Trophoblast cell (in vitro differentiated cells and primary cell): ENCODE data around the gene SMURF2.

Experiments used
- DNase-seq, 2 donors: peaks; one replicate each; pipeline ENCODE4 v3.0.0-alpha.2; 2016
- H2AFZ ChIP-seq: 2 replicates; pipeline ENCODE4 v1.6.1; 2013; ENCODE audit warnings: low read length, moderate library complexity, mild to moderate bottlenecking; ENCODE audit not compliant: insufficient read depth, poor library complexity
- H2AK5ac ChIP-seq: 2 replicates; pipeline ENCODE4 v1.6.1; 2013; ENCODE audit warnings: mild to moderate bottlenecking, low read length
- H2BK120ac ChIP-seq: 2 replicates; pipeline ENCODE4 v1.6.1; 2013; ENCODE audit warnings: low read length, mild to moderate bottlenecking, moderate library complexity; ENCODE audit not compliant: insufficient read depth, poor library complexity
- H2BK12ac ChIP-seq: 2 replicates; pipeline ENCODE4 v1.6.1; 2013; ENCODE audit warnings: mild to moderate bottlenecking, low read length, moderate library complexity
- H2BK5ac ChIP-seq: 2 replicates; pipeline ENCODE4 v1.6.1; 2013; ENCODE audit warnings: low read length, low read depth, moderate library complexity, mild to moderate bottlenecking; ENCODE audit not compliant: poor library complexity
- H3K14ac ChIP-seq: 2 replicates; pipeline ENCODE4 v1.6.1; 2013; ENCODE audit warnings: mild to moderate bottlenecking, low read length
- H3K18ac ChIP-seq: 2 replicates; pipeline ENCODE4 v1.6.1; 2013; ENCODE audit warnings: mild to moderate bottlenecking, low read length
- H3K23ac ChIP-seq: 2 replicates; pipeline ENCODE4 v1.6.1; 2013; ENCODE audit warnings: low read length
- H3K27ac ChIP-seq: 2 replicates; pipeline ENCODE4 v1.5.1; 2013; ENCODE audit warnings: low read depth, mild to moderate bottlenecking, inconsistent platforms, low read length, moderate library complexity
- H3K27me3 ChIP-seq: 2 replicates; pipeline ENCODE4 v1.6.1; 2013; ENCODE audit warnings: inconsistent platforms, mild to moderate bottlenecking, low read length, moderate library complexity; ENCODE audit not compliant: insufficient read depth
- H3K36me3 ChIP-seq, 2 experiments: 1 replicate in 1 of 2; 2 replicates in 1 of 2; pipeline ENCODE4 v1.6.1; 2013; ENCODE audit warnings: low read length in 2 of 2, mild to moderate bottlenecking in 2 of 2, moderate library complexity in 1 of 2; ENCODE audit not compliant: insufficient read depth in 2 of 2, control insufficient read depth in 1 of 2
- H3K4ac ChIP-seq: 2 replicates; pipeline ENCODE4 v1.6.1; 2013; ENCODE audit warnings: low read depth, mild to moderate bottlenecking, low read length, moderate library complexity
- H3K4me1 ChIP-seq, 2 experiments: 1 replicate in 1 of 2; 2 replicates in 1 of 2; pipeline ENCODE4 v1.6.1; 2013; ENCODE audit warnings: low read length in 2 of 2, mild to moderate bottlenecking in 2 of 2, moderate library complexity in 1 of 2; ENCODE audit not compliant: insufficient read depth in 2 of 2, control insufficient read depth in 1 of 2
- H3K4me2 ChIP-seq: 2 replicates; pipeline ENCODE4 v1.6.1; 2013; ENCODE audit warnings: inconsistent platforms, mild to moderate bottlenecking, low read length, moderate library complexity
- H3K4me3 ChIP-seq: 2 replicates; pipeline ENCODE4 v1.5.1; 2013; ENCODE audit warnings: mild to moderate bottlenecking, low read depth, low read length, inconsistent platforms
- H3K79me1 ChIP-seq: one replicate; pipeline ENCODE4 v1.6.1; 2013; ENCODE audit warnings: low read length
- H3K79me2 ChIP-seq: 2 replicates; pipeline ENCODE4 v1.6.1; 2013; ENCODE audit warnings: low read length, mild to moderate bottlenecking; ENCODE audit not compliant: control insufficient read depth, insufficient read depth, poor library complexity
- H3K9ac ChIP-seq: 2 replicates; pipeline ENCODE4 v1.6.1; 2013; ENCODE audit warnings: mild to moderate bottlenecking, low read length
- H3K9me3 ChIP-seq: 2 replicates; pipeline ENCODE4 v1.6.1; 2013; ENCODE audit warnings: low read depth, mild to moderate bottlenecking, control low read depth, inconsistent platforms, low read length; ENCODE audit not compliant: insufficient read depth
- H4K12ac ChIP-seq: 2 replicates; pipeline ENCODE4 v1.6.1; 2013; ENCODE audit warnings: low read depth, mild to moderate bottlenecking, low read length, moderate library complexity
- H4K8ac ChIP-seq: 2 replicates; pipeline ENCODE4 v1.6.1; 2013; ENCODE audit warnings: low read depth, mild to moderate bottlenecking, low read length, moderate library complexity
- H4K91ac ChIP-seq: one replicate; pipeline ENCODE4 v1.6.1; 2013; ENCODE audit warnings: low read depth, mild to moderate bottlenecking, low read length, moderate library complexity
- WGBS: extraction: QIAGEN DNeasy Blood & Tissue Kit; methylation state at CpG from one replicate; pipeline ENCODE4 v1.1.7; 2013; ENCODE audit warnings: missing lambda C conversion rate; ENCODE audit not compliant: insufficient read length, insufficient coverage; ENCODE audit errors: extremely low coverage; 5-methylcytosine and 5-hydroxymethylcytosine counted together

The SMURF2 gene

GRCh38 chr17:64689106-64689505 lies 27.0 kb upstream of the SMURF2 start:
- Histone ChIP-seq H3K4me3 (no peak overlapping the region), H3K79me1 (peaks cover 2% of the 10 kb centered on the region), H3K27me3 (no peaks in the 10 kb centered on the region), H3K4me1 (no peaks in the 10 kb centered on the region), H4K12ac (no peak overlapping the region), H2AFZ (no peak overlapping the region), H3K4ac (no peak overlapping the region), H3K4me2 (no peak overlapping the region), H2BK5ac (no peak overlapping the region), H2BK12ac (peak overlapping the region; percentile 43), H3K9ac (no peak overlapping the region), H3K18ac (no peak overlapping the region), H3K14ac (no peak overlapping the region), H3K23ac (no peak overlapping the region), H2AK5ac (no peak overlapping the region), H3K27ac (no peak overlapping the region), H4K8ac (no peak overlapping the region), H4K91ac (no peak overlapping the region), H3K9me3 (no peaks in the 10 kb centered on the region), H2BK120ac (no peak overlapping the region), H3K36me3 (no peaks in the 10 kb centered on the region), H3K79me2 (no peaks in the 10 kb centered on the region)
- no CpG with 5 or more reads among the region's 4 CpGs for WGBS
- no peak for DNase-seq

- no CpG with 5 or more reads among the region's 5 CpGs for WGBS
- H4K91ac ChIP-seq: no peak overlapping the region
Observed at GRCh38 chr17:64688481-64688880, 26.4 kb upstream of the SMURF2 start.

DNA sequence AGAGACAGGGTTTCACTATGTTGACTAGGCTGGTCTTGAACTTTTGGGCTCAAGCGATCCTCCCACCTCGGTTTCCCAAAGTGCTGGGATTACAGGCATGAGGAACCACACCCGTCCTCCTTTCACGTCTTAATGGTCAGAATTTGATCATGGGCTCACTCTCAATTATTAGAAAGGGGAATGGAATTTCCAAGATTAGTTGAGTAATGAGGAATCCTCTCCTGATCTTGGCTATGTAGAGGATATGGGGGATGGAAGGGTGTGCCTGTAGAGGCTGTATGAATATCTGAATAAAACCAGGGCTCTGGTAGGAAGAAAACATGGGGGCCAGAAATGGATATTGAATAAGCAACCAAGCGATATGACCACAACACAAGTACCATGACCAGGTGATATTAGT lies 25.9 kb upstream of the SMURF2 start:
- Histone ChIP-seq H3K18ac (no peak overlapping the region), H3K79me1 (peaks cover 2% of the 10 kb centered on the region), H4K8ac (no peak overlapping the region), H4K12ac (no peak overlapping the region), H3K9me3 (no peaks in the 10 kb centered on the region), H3K14ac (no peak overlapping the region), H3K27ac (no peak overlapping the region), H3K4me2 (no peak overlapping the region), H3K79me2 (no peaks in the 10 kb centered on the region), H2BK12ac (no peak overlapping the region), H2BK120ac (no peak overlapping the region), H3K4me3 (no peak overlapping the region), H3K9ac (no peak overlapping the region), H2BK5ac (no peak overlapping the region), H3K36me3 (no peaks in the 10 kb centered on the region), H4K91ac (no peak overlapping the region), H3K4me1 (no peaks in the 10 kb centered on the region), H3K27me3 (no peaks in the 10 kb centered on the region), H2AK5ac (no peak overlapping the region), H3K4ac (no peak overlapping the region), H3K23ac (no peak overlapping the region), H2AFZ (no peak overlapping the region)
- no CpG with 5 or more reads among the region's 5 CpGs for WGBS
- no peak for DNase-seq

More at GRCh38 chr17:64688481-64688880, 26.4 kb upstream of the SMURF2 start:
- Histone ChIP-seq H3K4me3 (no peak overlapping the region), H3K79me2 (no peaks in the 10 kb centered on the region), H3K9me3 (no peaks in the 10 kb centered on the region), H3K4me2 (no peak overlapping the region), H3K9ac (no peak overlapping the region), H2AK5ac (no peak overlapping the region), H4K12ac (no peak overlapping the region), H4K8ac (no peak overlapping the region), H2BK5ac (no peak overlapping the region), H3K36me3 (no peaks in the 10 kb centered on the region), H3K4ac (no peak overlapping the region), H2BK120ac (no peak overlapping the region), H2BK12ac (no peak overlapping the region), H3K18ac (no peak overlapping the region), H3K23ac (no peak overlapping the region), H3K79me1 (peaks cover 2% of the 10 kb centered on the region), H3K27ac (no peak overlapping the region), H3K14ac (no peak overlapping the region), H3K4me1 (no peaks in the 10 kb centered on the region), H2AFZ (no peak overlapping the region), H3K27me3 (no peaks in the 10 kb centered on the region)
- DNase-seq: no peak

- WGBS: no CpG with 5 or more reads among the region's 4 CpGs
- H2BK5ac ChIP-seq: no peak overlapping the region
- H3K79me1 ChIP-seq: peaks cover 2% of the 10 kb centered on the region
- no peaks in the 10 kb centered on the region for H3K79me2 ChIP-seq
- no peak overlapping the region for H3K14ac ChIP-seq
- no peak overlapping the region for H2AFZ ChIP-seq
- no peak overlapping the region for H3K27ac ChIP-seq
- no peak overlapping the region for H3K4ac ChIP-seq
- no peak overlapping the region for H3K18ac ChIP-seq
- no peaks in the 10 kb centered on the region for H3K4me1 ChIP-seq
- H4K91ac ChIP-seq: peak overlapping the region; percentile 11
- no peak overlapping the region for H3K4me2 ChIP-seq
- no peaks in the 10 kb centered on the region for H3K27me3 ChIP-seq
- no peak overlapping the region for H3K9ac ChIP-seq
- no peak for DNase-seq
- H3K9me3 ChIP-seq: no peaks in the 10 kb centered on the region
- no peak overlapping the region for H3K23ac ChIP-seq
- H2AK5ac ChIP-seq: no peak overlapping the region
- H4K8ac ChIP-seq: no peak overlapping the region
- H3K36me3 ChIP-seq: no peaks in the 10 kb centered on the region
- no peak overlapping the region for H3K4me3 ChIP-seq
- H4K12ac ChIP-seq: no peak overlapping the region
- no peak overlapping the region for H2BK120ac ChIP-seq
- no peak overlapping the region for H2BK12ac ChIP-seq
Observed at GRCh38 chr17:64687376-64687775, 25.3 kb upstream of the SMURF2 start.
